H9 (cell line): ENCODE data around the gene GFPT2. TPM values are rescaled to one million over a fixed set of nuclear protein-coding genes. Genes with fewer than 3 reads are reported as not detected.

ENCODE experiments used
- DNase-seq: peaks from one replicate; pipeline ENCODE4 v3.0.0-alpha.2; 2017
- H2AFZ ChIP-seq: one replicate; pipeline ENCODE4 v1.6.1; 2013; ENCODE audit warnings: mild to moderate bottlenecking, low read length, control low read depth, moderate library complexity
- H2AK5ac ChIP-seq: 2 replicates; pipeline ENCODE4 v1.6.1; 2013; ENCODE audit warnings: low read length, control low read depth, mixed read lengths; ENCODE audit not compliant: insufficient read length
- H2BK120ac ChIP-seq: one replicate; pipeline ENCODE4 v1.6.1; 2013; ENCODE audit warnings: low read depth, mild to moderate bottlenecking, low read length, control low read depth, inconsistent platforms; ENCODE audit not compliant: poor library complexity, severe bottlenecking
- H2BK12ac ChIP-seq: 2 replicates; pipeline ENCODE4 v1.6.1; 2013; ENCODE audit warnings: low read length, control low read depth, mixed read lengths, low read depth; ENCODE audit not compliant: insufficient read length
- H2BK15ac ChIP-seq: 2 replicates; pipeline ENCODE4 v1.6.1; 2013; ENCODE audit warnings: low read depth, low read length, control low read depth
- H2BK20ac ChIP-seq: one replicate; pipeline ENCODE4 v1.6.1; 2013; ENCODE audit warnings: low read depth, mild to moderate bottlenecking, low read length, control low read depth, inconsistent platforms; ENCODE audit not compliant: poor library complexity, severe bottlenecking
- H2BK5ac ChIP-seq: 2 replicates; pipeline ENCODE4 v1.6.1; 2013; ENCODE audit warnings: low read length, control low read depth, mixed read lengths; ENCODE audit not compliant: insufficient read length
- H3K14ac ChIP-seq: 2 replicates; pipeline ENCODE4 v1.6.1; 2013; ENCODE audit warnings: low read length, control low read depth; ENCODE audit not compliant: insufficient read depth
- H3K18ac ChIP-seq: 2 replicates; pipeline ENCODE4 v1.6.1; 2013; ENCODE audit warnings: low read depth, mild to moderate bottlenecking, mixed read lengths, low read length, control low read depth; ENCODE audit not compliant: insufficient read length
- H3K23ac ChIP-seq: 2 replicates; pipeline ENCODE4 v1.6.1; 2013; ENCODE audit warnings: low read length, control low read depth, mixed read lengths, low read depth; ENCODE audit not compliant: insufficient read length
- H3K23me2 ChIP-seq: 2 replicates; pipeline ENCODE4 v1.6.1; 2013; ENCODE audit warnings: low read depth, mild to moderate bottlenecking, mixed read lengths, low read length, control low read depth; ENCODE audit not compliant: insufficient read length, poor library complexity, severe bottlenecking
- H3K27ac ChIP-seq: 2 replicates; pipeline ENCODE4 v1.5.1; 2013; ENCODE audit warnings: low read length, control low read depth, mixed read lengths, low read depth; ENCODE audit not compliant: insufficient read length
- H3K27me3 ChIP-seq: 2 replicates; pipeline ENCODE4 v1.6.1; 2013; ENCODE audit warnings: low read length, control low read depth, inconsistent platforms; ENCODE audit not compliant: insufficient read depth
- H3K4ac ChIP-seq: 2 replicates; pipeline ENCODE4 v1.6.1; 2013; ENCODE audit warnings: low read depth, mild to moderate bottlenecking, control low read depth, inconsistent platforms, low read length, moderate library complexity
- H3K4me1 ChIP-seq: 2 replicates; pipeline ENCODE4 v1.6.1; 2013; ENCODE audit warnings: low read length, control low read depth, inconsistent platforms; ENCODE audit not compliant: insufficient read depth
- H3K4me2 ChIP-seq: 2 replicates; pipeline ENCODE4 v1.6.1; 2013; ENCODE audit warnings: low read length, control low read depth, mixed read lengths; ENCODE audit not compliant: insufficient read length, insufficient read depth
- H3K56ac ChIP-seq: 2 replicates; pipeline ENCODE4 v1.6.1; 2013; ENCODE audit warnings: low read depth, mild to moderate bottlenecking, mixed read lengths, low read length, control low read depth; ENCODE audit not compliant: insufficient read length
- H3K79me1 ChIP-seq: 2 replicates; pipeline ENCODE4 v1.6.1; 2013; ENCODE audit warnings: low read depth, mild to moderate bottlenecking, moderate library complexity, low read length, control low read depth, inconsistent platforms; ENCODE audit not compliant: insufficient read depth, poor library complexity, severe bottlenecking
- H3K79me2 ChIP-seq: 2 replicates; pipeline ENCODE4 v1.6.1; 2013; ENCODE audit warnings: low read length, control low read depth, inconsistent platforms; ENCODE audit not compliant: insufficient read depth
- H3K9ac ChIP-seq: 2 replicates; pipeline ENCODE4 v1.6.1; 2013; ENCODE audit warnings: low read length, control low read depth, mixed read lengths; ENCODE audit not compliant: insufficient read length; ENCODE audit errors: extremely low read depth
- H3K9me3 ChIP-seq: one replicate; pipeline ENCODE4 v1.6.1; 2013; ENCODE audit warnings: low read depth, low read length, inconsistent platforms; ENCODE audit not compliant: control insufficient read depth
- H3T11ph ChIP-seq: one replicate; pipeline ENCODE4 v1.6.1; 2013; ENCODE audit warnings: mild to moderate bottlenecking, low read length, control low read depth, inconsistent platforms
- H4K20me1 ChIP-seq: one replicate; pipeline ENCODE4 v1.6.1; 2013; ENCODE audit not compliant: control insufficient read depth, insufficient read length, insufficient read depth
- H4K5ac ChIP-seq: 2 replicates; pipeline ENCODE4 v1.6.1; 2013; ENCODE audit warnings: low read depth, mild to moderate bottlenecking, mixed read lengths, low read length, control low read depth; ENCODE audit not compliant: insufficient read length
- H4K8ac ChIP-seq: replicated peaks from 2 replicates; pipeline ENCODE4 v1.6.1; 2013; ENCODE audit warnings: low read length, control low read depth, mixed read lengths, low read depth; ENCODE audit not compliant: insufficient read length
- H4K91ac ChIP-seq: 2 replicates; pipeline ENCODE4 v1.6.1; 2013; ENCODE audit warnings: low read depth, mild to moderate bottlenecking, moderate library complexity, mixed read lengths, low read length, control low read depth; ENCODE audit not compliant: insufficient read length
- H3K27ac Mint-ChIP-seq, 3 experiments: 2 replicates in 2 of 3; 3 replicates in 1 of 3; pipeline ENCODE4 v1.8.0; 2020 to 2021; ENCODE audit warnings: mixed read lengths in 3 of 3, mild to moderate bottlenecking in 1 of 3, moderate library complexity in 1 of 3
- H3K27me3 Mint-ChIP-seq: 2 replicates; pipeline ENCODE4 v1.8.0; 2021; ENCODE audit warnings: low read depth, mild to moderate bottlenecking, moderate library complexity, mixed read lengths
- H3K36me3 Mint-ChIP-seq, 3 experiments: 2 replicates in 2 of 3; 3 replicates in 1 of 3; pipeline ENCODE4 v1.8.0; 2020 to 2021; ENCODE audit warnings: low read depth in 3 of 3, mixed read lengths in 3 of 3; ENCODE audit not compliant: insufficient read depth in 1 of 3
- H3K4me1 Mint-ChIP-seq, 2 experiments: 2 replicates each; pipeline ENCODE4 v1.8.0; 2020; ENCODE audit warnings: mixed read lengths in 2 of 2
- H3K4me3 Mint-ChIP-seq, 2 experiments: 2 replicates in 1 of 2; 3 replicates in 1 of 2; pipeline ENCODE4 v1.8.0; 2020 to 2021; ENCODE audit warnings: mild to moderate bottlenecking in 2 of 2, mixed read lengths in 2 of 2, moderate library complexity in 1 of 2
- H3K9me3 Mint-ChIP-seq, 2 experiments: 2 replicates in 1 of 2; 3 replicates in 1 of 2; pipeline ENCODE4 v1.8.0; 2020; ENCODE audit warnings: mild to moderate bottlenecking in 2 of 2, mixed read lengths in 2 of 2, moderate library complexity in 1 of 2
- WGBS: extraction: QIAGEN DNeasy Blood & Tissue Kit; methylation state at CpG from one replicate; pipeline ENCODE4 v1.1.7; 2013; ENCODE audit warnings: missing lambda C conversion rate, low lambda C conversion rate, mixed read lengths; ENCODE audit not compliant: insufficient read length; ENCODE audit errors: extremely low coverage; 5-methylcytosine and 5-hydroxymethylcytosine counted together
- total RNA-seq: library from RNA; stranded (reverse); gene quantifications from 2 replicates; pipeline ENCODE4 v1.2.1, GENCODE V29; 2021
- TF ChIP-seq, protein P1 (sequence below): fragments of 200-600 bp; sonication (generic); conservative IDR thresholded peaks from 3 replicates; pipeline ENCODE4 v1.8.0; 2021; ENCODE audit warnings: antibody characterized with exemption, mild to moderate bottlenecking

Gene GFPT2
- total RNA-seq, 1 experiment from 2014 or later = 89.8 TPM

DNA sequence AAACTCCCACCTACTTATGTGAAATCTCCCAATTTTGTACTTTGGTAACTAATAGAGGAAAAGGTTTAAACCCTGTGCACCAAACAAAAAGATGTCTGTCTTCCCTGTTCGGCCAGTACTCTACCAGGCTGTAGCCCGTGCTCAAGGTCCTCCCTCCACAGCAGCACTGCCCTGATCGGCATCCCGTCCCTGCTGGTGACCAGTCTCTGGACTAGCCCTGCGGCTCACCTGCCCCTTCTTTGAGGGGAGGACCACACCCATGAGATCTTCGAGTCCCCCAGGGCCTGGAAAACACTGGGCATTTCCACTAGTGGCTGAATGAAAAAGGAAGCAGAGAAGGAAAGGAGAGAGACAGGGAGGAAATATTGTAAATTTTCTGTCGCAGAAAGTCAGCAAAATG, 2.8 kb downstream of the GFPT2 start:
- no peak overlapping the region for H3K56ac ChIP-seq
- H3K27me3 ChIP-seq = peaks cover 6% of the 10 kb centered on the region; the same call in 1 of the 2 replicates
- no peaks in the 10 kb centered on the region for H3K9me3 ChIP-seq
- peaks cover 44% of the 10 kb centered on the region; the same call in 1 of the 2 replicates for H3K79me2 ChIP-seq
- H2BK15ac ChIP-seq = no peak overlapping the region
- no peak for DNase-seq
- H3K4me2 ChIP-seq = peak overlapping the region; percentile 88
- peaks cover 65 to 67% of the 10 kb centered on the region in 2 experiments for H3K4me1 Mint-ChIP-seq
- no peak overlapping the region for H3K4ac ChIP-seq
- no peak overlapping the region for H4K91ac ChIP-seq
- WGBS = no CpG with 5 or more reads among the region's 7 CpGs
- peak overlapping the region; percentile 25 for H2BK5ac ChIP-seq
- peak overlapping the region in 1 of 2 experiments; percentile 91; a peak in 3 of 5 replicates for H3K4me3 Mint-ChIP-seq
- H3K79me1 ChIP-seq = peaks cover 18% of the 10 kb centered on the region
- H2BK12ac ChIP-seq = no peak overlapping the region
- peaks cover 18% of the 10 kb centered on the region for H3K27me3 Mint-ChIP-seq
- no peak overlapping the region for H4K8ac ChIP-seq
- no peaks in the 10 kb centered on the region; a peak in 1 of 5 replicates for H3K9me3 Mint-ChIP-seq
- H2AFZ ChIP-seq = no peak overlapping the region
- H4K20me1 ChIP-seq = peaks cover 3% of the 10 kb centered on the region
- no peak overlapping the region for H4K5ac ChIP-seq
- H2BK120ac ChIP-seq = no peak overlapping the region
- no peak overlapping the region for H3K23ac ChIP-seq
- H2AK5ac ChIP-seq = no peak overlapping the region
- no peak overlapping the region for H3K9ac ChIP-seq
- H3K14ac ChIP-seq = no peak overlapping the region
- TF ChIP-seq, protein P1, sequence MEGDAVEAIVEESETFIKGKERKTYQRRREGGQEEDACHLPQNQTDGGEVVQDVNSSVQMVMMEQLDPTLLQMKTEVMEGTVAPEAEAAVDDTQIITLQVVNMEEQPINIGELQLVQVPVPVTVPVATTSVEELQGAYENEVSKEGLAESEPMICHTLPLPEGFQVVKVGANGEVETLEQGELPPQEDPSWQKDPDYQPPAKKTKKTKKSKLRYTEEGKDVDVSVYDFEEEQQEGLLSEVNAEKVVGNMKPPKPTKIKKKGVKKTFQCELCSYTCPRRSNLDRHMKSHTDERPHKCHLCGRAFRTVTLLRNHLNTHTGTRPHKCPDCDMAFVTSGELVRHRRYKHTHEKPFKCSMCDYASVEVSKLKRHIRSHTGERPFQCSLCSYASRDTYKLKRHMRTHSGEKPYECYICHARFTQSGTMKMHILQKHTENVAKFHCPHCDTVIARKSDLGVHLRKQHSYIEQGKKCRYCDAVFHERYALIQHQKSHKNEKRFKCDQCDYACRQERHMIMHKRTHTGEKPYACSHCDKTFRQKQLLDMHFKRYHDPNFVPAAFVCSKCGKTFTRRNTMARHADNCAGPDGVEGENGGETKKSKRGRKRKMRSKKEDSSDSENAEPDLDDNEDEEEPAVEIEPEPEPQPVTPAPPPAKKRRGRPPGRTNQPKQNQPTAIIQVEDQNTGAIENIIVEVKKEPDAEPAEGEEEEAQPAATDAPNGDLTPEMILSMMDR = no peak
- no peak overlapping the region for H3K27ac ChIP-seq
- H3K4me1 ChIP-seq = peaks cover 23% of the 10 kb centered on the region; the same call in 1 of the 2 replicates
- H3K18ac ChIP-seq = no peak overlapping the region
- H3K36me3 Mint-ChIP-seq = peaks cover 24 to 34% (median 26%) of the 10 kb centered on the region in 3 experiments; a peak in 6 of 7 replicates
- H3K27ac Mint-ChIP-seq = peak overlapping the region in 2 of 3 experiments; percentile 57 to 68; a peak in 3 of 7 replicates
- no peak overlapping the region for H3T11ph ChIP-seq
- no peak overlapping the region for H2BK20ac ChIP-seq
- peaks cover 17% of the 10 kb centered on the region for H3K23me2 ChIP-seq
